KOPT-K1 (cell line): ENCODE results near the gene GRPEL1.

ENCODE experiments used
- H3K27ac ChIP-seq: fragments of 200-600 bp; sonication (generic); 2 replicates; pipeline ENCODE4 v1.5.1; 2016; ENCODE audit warnings: antibody characterized with exemption, mild to moderate bottlenecking, low read depth, low read length; ENCODE audit not compliant: poor library complexity, severe bottlenecking
- H3K36me3 ChIP-seq: fragments of 200-600 bp; sonication (generic); 2 replicates; pipeline ENCODE4 v1.5.1; 2017; ENCODE audit warnings: antibody characterized with exemption, mild to moderate bottlenecking, low read length, moderate library complexity; ENCODE audit not compliant: insufficient read depth
- H3K9me3 ChIP-seq: fragments of 200-600 bp; sonication (generic); 2 replicates; pipeline ENCODE4 v1.5.1; 2017; ENCODE audit warnings: antibody characterized with exemption, low read length, mild to moderate bottlenecking; ENCODE audit not compliant: insufficient read depth, poor library complexity, severe bottlenecking

Gene GRPEL1

GRCh38 chr4:7078025-7078424 lies 10.2 kb upstream of the GRPEL1 start:
- Histone ChIP-seq H3K9me3 (peaks cover 8% of the 10 kb centered on the region), H3K36me3 (no peaks in the 10 kb centered on the region), H3K27ac (no peak overlapping the region)

- H3K36me3 ChIP-seq = no peaks in the 10 kb centered on the region
- H3K9me3 ChIP-seq = peaks cover 8% of the 10 kb centered on the region
- H3K27ac ChIP-seq = no peak overlapping the region
Observed at GRCh38 chr4:7077371-7077770, 9.5 kb upstream of the GRPEL1 start.

- no peaks in the 10 kb centered on the region for H3K36me3 ChIP-seq
- no peak overlapping the region for H3K27ac ChIP-seq
- H3K9me3 ChIP-seq = peaks cover 8% of the 10 kb centered on the region
Observed at GRCh38 chr4:7076696-7077082, 8.8 kb upstream of the GRPEL1 start.

GRCh38 chr4:7075962-7076695 lies 8.3 kb upstream of the GRPEL1 start:
- Histone ChIP-seq H3K9me3 (peaks cover 8% of the 10 kb centered on the region), H3K27ac (no peak overlapping the region), H3K36me3 (no peaks in the 10 kb centered on the region)

GRCh38 chr4:7074426-7074825 lies 6.6 kb upstream of the GRPEL1 start:
- no peak overlapping the region for H3K27ac ChIP-seq
- H3K36me3 ChIP-seq = no peaks in the 10 kb centered on the region
- no peaks in the 10 kb centered on the region for H3K9me3 ChIP-seq

- H3K27ac ChIP-seq = no peak overlapping the region
- no peaks in the 10 kb centered on the region for H3K36me3 ChIP-seq
- H3K9me3 ChIP-seq = no peaks in the 10 kb centered on the region
Observed at GRCh38 chr4:7073526-7074390, 5.9 kb upstream of the GRPEL1 start.

- H3K9me3 ChIP-seq = no peaks in the 10 kb centered on the region
- H3K27ac ChIP-seq = no peak overlapping the region
- no peaks in the 10 kb centered on the region for H3K36me3 ChIP-seq
Observed at GRCh38 chr4:7073059-7073458, 5.2 kb upstream of the GRPEL1 start.

- Histone ChIP-seq H3K27ac (no peak overlapping the region), H3K36me3 (peaks cover 7% of the 10 kb centered on the region; the same call in 1 of the 2 replicates)
Observed at GRCh38 chr4:7070729-7071511, 3.1 kb upstream of the GRPEL1 start.

GRCh38 chr4:7068883-7069282 lies 1.0 kb upstream of the GRPEL1 start:
- Histone ChIP-seq H3K9me3 (no peaks in the 10 kb centered on the region), H3K27ac (peak overlapping the region; percentile 54), H3K36me3 (peaks cover 28% of the 10 kb centered on the region)

More at GRCh38 chr4:7070729-7071511, 3.1 kb upstream of the GRPEL1 start:
- no peaks in the 10 kb centered on the region for H3K9me3 ChIP-seq

- Histone ChIP-seq H3K27ac (peak overlapping the region; percentile 54), H3K36me3 (peaks cover 33% of the 10 kb centered on the region), H3K9me3 (no peaks in the 10 kb centered on the region)
Observed at GRCh38 chr4:7068279-7068842, 497 bp upstream of the GRPEL1 start.

- Histone ChIP-seq H3K9me3 (no peaks in the 10 kb centered on the region), H3K36me3 (peaks cover 44% of the 10 kb centered on the region), H3K27ac (peak overlapping the region; percentile 72)
Observed at GRCh38 chr4:7067126-7067451, 775 bp downstream of the GRPEL1 start.

GRCh38 chr4:7066493-7066892 lies 1.4 kb downstream of the GRPEL1 start:
- Histone ChIP-seq H3K27ac (peak overlapping the region; percentile 72), H3K36me3 (peaks cover 50% of the 10 kb centered on the region), H3K9me3 (no peaks in the 10 kb centered on the region)

GRCh38 chr4:7066006-7066405 lies 1.9 kb downstream of the GRPEL1 start:
- H3K9me3 ChIP-seq = no peaks in the 10 kb centered on the region
- H3K36me3 ChIP-seq = peaks cover 54% of the 10 kb centered on the region
- H3K27ac ChIP-seq = no peak overlapping the region

- Histone ChIP-seq H3K27ac (no peak overlapping the region), H3K9me3 (no peaks in the 10 kb centered on the region), H3K36me3 (peaks cover 81% of the 10 kb centered on the region)
Observed at GRCh38 chr4:7063362-7063761, 4.5 kb downstream of the GRPEL1 start.

- H3K36me3 ChIP-seq = peaks cover 86% of the 10 kb centered on the region
Observed at GRCh38 chr4:7062816-7063215, 5.0 kb downstream of the GRPEL1 start.

More at GRCh38 chr4:7062816-7063215, 5.0 kb downstream of the GRPEL1 start:
- no peaks in the 10 kb centered on the region for H3K9me3 ChIP-seq
- no peak overlapping the region for H3K27ac ChIP-seq
